H9 (cell line): ENCODE data around the gene BCAT1. TPM values are rescaled to one million over a fixed set of nuclear protein-coding genes. Genes with fewer than 3 reads are reported as not detected.

ENCODE experiments used
- DNase-seq: peaks from one replicate; pipeline ENCODE4 v3.0.0-alpha.2; 2017
- H2AFZ ChIP-seq: one replicate; pipeline ENCODE4 v1.6.1; 2013; ENCODE audit warnings: mild to moderate bottlenecking, low read length, control low read depth, moderate library complexity
- H2AK5ac ChIP-seq: 2 replicates; pipeline ENCODE4 v1.6.1; 2013; ENCODE audit warnings: low read length, control low read depth, mixed read lengths; ENCODE audit not compliant: insufficient read length
- H2BK120ac ChIP-seq: one replicate; pipeline ENCODE4 v1.6.1; 2013; ENCODE audit warnings: low read depth, mild to moderate bottlenecking, low read length, control low read depth, inconsistent platforms; ENCODE audit not compliant: poor library complexity, severe bottlenecking
- H2BK12ac ChIP-seq: 2 replicates; pipeline ENCODE4 v1.6.1; 2013; ENCODE audit warnings: low read length, control low read depth, mixed read lengths, low read depth; ENCODE audit not compliant: insufficient read length
- H2BK15ac ChIP-seq: 2 replicates; pipeline ENCODE4 v1.6.1; 2013; ENCODE audit warnings: low read depth, low read length, control low read depth
- H2BK20ac ChIP-seq: one replicate; pipeline ENCODE4 v1.6.1; 2013; ENCODE audit warnings: low read depth, mild to moderate bottlenecking, low read length, control low read depth, inconsistent platforms; ENCODE audit not compliant: poor library complexity, severe bottlenecking
- H2BK5ac ChIP-seq: 2 replicates; pipeline ENCODE4 v1.6.1; 2013; ENCODE audit warnings: low read length, control low read depth, mixed read lengths; ENCODE audit not compliant: insufficient read length
- H3K14ac ChIP-seq: 2 replicates; pipeline ENCODE4 v1.6.1; 2013; ENCODE audit warnings: low read length, control low read depth; ENCODE audit not compliant: insufficient read depth
- H3K18ac ChIP-seq: 2 replicates; pipeline ENCODE4 v1.6.1; 2013; ENCODE audit warnings: low read depth, mild to moderate bottlenecking, mixed read lengths, low read length, control low read depth; ENCODE audit not compliant: insufficient read length
- H3K23ac ChIP-seq: 2 replicates; pipeline ENCODE4 v1.6.1; 2013; ENCODE audit warnings: low read length, control low read depth, mixed read lengths, low read depth; ENCODE audit not compliant: insufficient read length
- H3K23me2 ChIP-seq: 2 replicates; pipeline ENCODE4 v1.6.1; 2013; ENCODE audit warnings: low read depth, mild to moderate bottlenecking, mixed read lengths, low read length, control low read depth; ENCODE audit not compliant: insufficient read length, poor library complexity, severe bottlenecking
- H3K27ac ChIP-seq: 2 replicates; pipeline ENCODE4 v1.5.1; 2013; ENCODE audit warnings: low read length, control low read depth, mixed read lengths, low read depth; ENCODE audit not compliant: insufficient read length
- H3K27me3 ChIP-seq: 2 replicates; pipeline ENCODE4 v1.6.1; 2013; ENCODE audit warnings: low read length, control low read depth, inconsistent platforms; ENCODE audit not compliant: insufficient read depth
- H3K4ac ChIP-seq: 2 replicates; pipeline ENCODE4 v1.6.1; 2013; ENCODE audit warnings: low read depth, mild to moderate bottlenecking, control low read depth, inconsistent platforms, low read length, moderate library complexity
- H3K4me1 ChIP-seq: 2 replicates; pipeline ENCODE4 v1.6.1; 2013; ENCODE audit warnings: low read length, control low read depth, inconsistent platforms; ENCODE audit not compliant: insufficient read depth
- H3K4me2 ChIP-seq: 2 replicates; pipeline ENCODE4 v1.6.1; 2013; ENCODE audit warnings: low read length, control low read depth, mixed read lengths; ENCODE audit not compliant: insufficient read length, insufficient read depth
- H3K56ac ChIP-seq: 2 replicates; pipeline ENCODE4 v1.6.1; 2013; ENCODE audit warnings: low read depth, mild to moderate bottlenecking, mixed read lengths, low read length, control low read depth; ENCODE audit not compliant: insufficient read length
- H3K79me1 ChIP-seq: 2 replicates; pipeline ENCODE4 v1.6.1; 2013; ENCODE audit warnings: low read depth, mild to moderate bottlenecking, moderate library complexity, low read length, control low read depth, inconsistent platforms; ENCODE audit not compliant: insufficient read depth, poor library complexity, severe bottlenecking
- H3K79me2 ChIP-seq: 2 replicates; pipeline ENCODE4 v1.6.1; 2013; ENCODE audit warnings: low read length, control low read depth, inconsistent platforms; ENCODE audit not compliant: insufficient read depth
- H3K9ac ChIP-seq: 2 replicates; pipeline ENCODE4 v1.6.1; 2013; ENCODE audit warnings: low read length, control low read depth, mixed read lengths; ENCODE audit not compliant: insufficient read length; ENCODE audit errors: extremely low read depth
- H3K9me3 ChIP-seq: one replicate; pipeline ENCODE4 v1.6.1; 2013; ENCODE audit warnings: low read depth, low read length, inconsistent platforms; ENCODE audit not compliant: control insufficient read depth
- H3T11ph ChIP-seq: one replicate; pipeline ENCODE4 v1.6.1; 2013; ENCODE audit warnings: mild to moderate bottlenecking, low read length, control low read depth, inconsistent platforms
- H4K20me1 ChIP-seq: one replicate; pipeline ENCODE4 v1.6.1; 2013; ENCODE audit not compliant: control insufficient read depth, insufficient read length, insufficient read depth
- H4K5ac ChIP-seq: 2 replicates; pipeline ENCODE4 v1.6.1; 2013; ENCODE audit warnings: low read depth, mild to moderate bottlenecking, mixed read lengths, low read length, control low read depth; ENCODE audit not compliant: insufficient read length
- H4K8ac ChIP-seq: replicated peaks from 2 replicates; pipeline ENCODE4 v1.6.1; 2013; ENCODE audit warnings: low read length, control low read depth, mixed read lengths, low read depth; ENCODE audit not compliant: insufficient read length
- H4K91ac ChIP-seq: 2 replicates; pipeline ENCODE4 v1.6.1; 2013; ENCODE audit warnings: low read depth, mild to moderate bottlenecking, moderate library complexity, mixed read lengths, low read length, control low read depth; ENCODE audit not compliant: insufficient read length
- H3K27ac Mint-ChIP-seq, 3 experiments: 2 replicates in 2 of 3; 3 replicates in 1 of 3; pipeline ENCODE4 v1.8.0; 2020 to 2021; ENCODE audit warnings: mixed read lengths in 3 of 3, mild to moderate bottlenecking in 1 of 3, moderate library complexity in 1 of 3
- H3K27me3 Mint-ChIP-seq: 2 replicates; pipeline ENCODE4 v1.8.0; 2021; ENCODE audit warnings: low read depth, mild to moderate bottlenecking, moderate library complexity, mixed read lengths
- H3K36me3 Mint-ChIP-seq, 3 experiments: 2 replicates in 2 of 3; 3 replicates in 1 of 3; pipeline ENCODE4 v1.8.0; 2020 to 2021; ENCODE audit warnings: low read depth in 3 of 3, mixed read lengths in 3 of 3; ENCODE audit not compliant: insufficient read depth in 1 of 3
- H3K4me1 Mint-ChIP-seq, 2 experiments: 2 replicates each; pipeline ENCODE4 v1.8.0; 2020; ENCODE audit warnings: mixed read lengths in 2 of 2
- H3K4me3 Mint-ChIP-seq, 2 experiments: 2 replicates in 1 of 2; 3 replicates in 1 of 2; pipeline ENCODE4 v1.8.0; 2020 to 2021; ENCODE audit warnings: mild to moderate bottlenecking in 2 of 2, mixed read lengths in 2 of 2, moderate library complexity in 1 of 2
- H3K9me3 Mint-ChIP-seq, 2 experiments: 2 replicates in 1 of 2; 3 replicates in 1 of 2; pipeline ENCODE4 v1.8.0; 2020; ENCODE audit warnings: mild to moderate bottlenecking in 2 of 2, mixed read lengths in 2 of 2, moderate library complexity in 1 of 2
- CTCF ChIP-seq: fragments of 200-600 bp; sonication (generic); conservative IDR thresholded peaks from 3 replicates; pipeline ENCODE4 v1.8.0; 2021; ENCODE audit warnings: antibody characterized with exemption, mild to moderate bottlenecking
- WGBS: extraction: QIAGEN DNeasy Blood & Tissue Kit; methylation state at CpG from one replicate; pipeline ENCODE4 v1.1.7; 2013; ENCODE audit warnings: missing lambda C conversion rate, low lambda C conversion rate, mixed read lengths; ENCODE audit not compliant: insufficient read length; ENCODE audit errors: extremely low coverage; 5-methylcytosine and 5-hydroxymethylcytosine counted together
- total RNA-seq: library from RNA; stranded (reverse); gene quantifications from 2 replicates; pipeline ENCODE4 v1.2.1, GENCODE V29; 2021

Gene BCAT1
- total RNA-seq, 1 experiment from 2014 or later: 244 TPM

GRCh38 chr12:24993793-24994192, 44.9 kb upstream of the BCAT1 start:
- H4K91ac ChIP-seq: no peak overlapping the region
- no peak overlapping the region for H2BK15ac ChIP-seq
- H2BK12ac ChIP-seq: no peak overlapping the region
- no peak overlapping the region for H3K9ac ChIP-seq
- no peak overlapping the region for H3K4me2 ChIP-seq
- peak overlapping the region; percentile 47; the same call in 1 of the 2 replicates for H3K14ac ChIP-seq
- no peak for TF ChIP-seq CTCF
- H3T11ph ChIP-seq: no peak overlapping the region
- Mint-ChIP-seq H3K9me3 (no peaks in the 10 kb centered on the region), H3K4me3 (no peak overlapping the region), H3K27ac (no peak overlapping the region), H3K27me3 (no peaks in the 10 kb centered on the region), H3K4me1 (peaks cover 0 to 6% of the 10 kb centered on the region in 2 experiments; a peak in 1 of 4 replicates), H3K36me3 (no peaks in the 10 kb centered on the region)
- no peak overlapping the region for H2AFZ ChIP-seq
- H3K18ac ChIP-seq: no peak overlapping the region
- H3K27ac ChIP-seq: no peak overlapping the region
- H3K4ac ChIP-seq: no peak overlapping the region
- peak; percentile 41 for DNase-seq
- no peaks in the 10 kb centered on the region for H3K23me2 ChIP-seq
- no peaks in the 10 kb centered on the region for H3K9me3 ChIP-seq
- H3K56ac ChIP-seq: no peak overlapping the region
- no peak overlapping the region for H3K23ac ChIP-seq
- H2AK5ac ChIP-seq: no peak overlapping the region
- no peaks in the 10 kb centered on the region for H3K79me2 ChIP-seq
- no peak overlapping the region for H2BK20ac ChIP-seq
- H2BK120ac ChIP-seq: no peak overlapping the region
- no peak overlapping the region for H2BK5ac ChIP-seq
- H3K27me3 ChIP-seq: no peaks in the 10 kb centered on the region
- no peak overlapping the region for H4K5ac ChIP-seq
- H3K79me1 ChIP-seq: no peaks in the 10 kb centered on the region
- no CpG with 5 or more reads among the region's 4 CpGs for WGBS
- H4K20me1 ChIP-seq: no peaks in the 10 kb centered on the region
- no peak overlapping the region for H4K8ac ChIP-seq
- H3K4me1 ChIP-seq: no peaks in the 10 kb centered on the region
